T-helper 2 cell (primary cell): ENCODE measurements around the gene TTC27.

ENCODE experiments used
- DNase-seq, 5 experiments: peaks; one replicate each; pipeline versions ENCODE4 v3.0.0 to v3.0.0-alpha.2; 2012 to 2022

The TTC27 gene

DNA sequence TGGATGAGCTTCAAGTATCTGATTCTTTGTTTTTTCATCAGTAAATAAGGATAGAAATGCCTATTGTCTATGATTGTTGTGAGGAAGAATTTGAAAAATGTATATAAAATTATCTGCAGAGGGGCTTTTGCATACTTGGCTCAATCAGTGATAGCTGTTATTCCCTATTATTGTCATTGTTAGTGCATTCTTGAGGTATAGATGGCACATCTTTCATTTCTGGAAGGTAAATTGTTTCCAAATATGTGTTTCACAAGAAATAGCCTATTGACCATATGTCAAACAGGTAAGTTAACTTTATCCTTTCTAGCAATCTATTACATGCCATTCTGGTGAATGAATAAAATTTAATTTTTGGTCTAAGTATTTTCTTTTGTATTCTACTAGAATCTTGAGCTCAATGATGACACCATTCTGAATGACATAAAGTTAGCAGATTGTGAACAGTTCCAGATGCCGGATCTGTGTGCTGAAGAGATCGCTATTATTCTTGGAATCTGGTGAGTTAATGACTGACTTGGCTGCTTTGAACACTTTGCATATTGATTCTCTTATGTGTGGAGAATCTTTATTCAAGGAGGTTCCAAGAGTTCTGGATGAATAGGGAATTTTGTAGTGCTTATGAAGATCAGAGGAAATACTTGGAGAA, 44.2 kb downstream of the TTC27 start:
- DNase-seq = no peak

DNA sequence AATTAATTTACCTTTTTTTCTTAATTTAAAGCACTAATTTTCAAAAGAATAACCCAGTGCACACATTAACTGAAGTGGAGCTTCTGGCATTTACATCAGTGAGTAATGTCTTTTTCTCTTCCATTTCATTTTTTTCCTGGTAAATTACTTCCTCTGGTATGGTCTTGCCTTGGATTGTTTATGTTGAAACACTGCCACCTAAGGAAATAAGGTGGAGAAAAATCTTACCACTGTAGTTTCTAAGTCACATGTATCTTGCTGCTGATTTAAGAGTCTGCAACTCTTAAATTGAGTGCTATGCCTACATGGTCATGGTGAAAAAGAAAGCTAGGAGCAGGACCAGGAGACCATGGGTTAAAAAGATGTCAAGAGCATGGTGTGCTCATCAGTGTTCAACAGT, 51.0 kb downstream of the TTC27 start:
- no peak for DNase-seq

DNA sequence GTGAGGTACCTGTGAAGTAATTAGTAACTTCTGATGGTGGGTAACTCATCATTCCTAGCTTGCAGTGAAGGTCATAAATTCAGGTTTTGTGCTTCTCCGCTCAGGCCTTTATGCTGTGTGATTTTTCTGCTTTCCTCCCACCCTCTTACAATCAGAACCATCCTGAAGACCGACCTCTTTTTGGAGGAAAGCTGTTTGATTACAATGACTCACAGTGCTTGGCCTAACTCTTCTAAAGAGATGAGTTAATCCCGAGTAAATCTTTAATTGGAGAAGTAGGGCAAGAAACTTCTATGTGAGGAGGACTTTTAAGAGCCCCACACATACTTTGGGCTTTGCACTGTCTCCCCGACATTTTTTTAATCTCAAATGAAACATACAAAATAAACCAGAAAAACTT, 53.1 kb downstream of the TTC27 start:
- no peak for DNase-seq

DNA sequence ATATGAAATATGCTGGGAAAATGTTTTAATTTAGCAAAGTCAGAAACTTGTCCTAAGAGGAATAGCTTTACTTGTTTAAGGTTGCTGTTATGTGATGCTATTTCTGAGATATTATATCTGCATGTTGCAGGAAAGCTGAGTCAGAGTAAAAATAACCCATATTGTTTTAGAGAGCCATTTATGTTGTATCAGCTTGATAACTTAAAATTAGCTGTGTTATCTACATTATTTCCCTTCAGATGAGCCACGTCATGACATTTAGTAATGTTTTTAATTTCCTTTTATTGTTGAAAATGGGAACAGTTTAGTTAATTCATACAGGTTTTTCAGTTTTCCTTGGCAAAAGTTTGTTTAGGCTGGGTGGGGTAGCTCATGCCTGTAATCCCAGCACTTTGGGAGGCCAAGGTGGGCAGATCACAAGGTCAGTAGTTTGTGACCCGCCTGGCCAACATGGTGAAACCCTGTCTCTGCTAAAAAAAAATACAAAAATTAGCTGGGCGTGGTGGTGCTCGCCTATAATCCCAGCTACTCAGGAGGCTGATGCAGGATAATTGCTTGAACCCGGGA, 55.8 kb downstream of the TTC27 start:
- DNase-seq = no peak

DNA sequence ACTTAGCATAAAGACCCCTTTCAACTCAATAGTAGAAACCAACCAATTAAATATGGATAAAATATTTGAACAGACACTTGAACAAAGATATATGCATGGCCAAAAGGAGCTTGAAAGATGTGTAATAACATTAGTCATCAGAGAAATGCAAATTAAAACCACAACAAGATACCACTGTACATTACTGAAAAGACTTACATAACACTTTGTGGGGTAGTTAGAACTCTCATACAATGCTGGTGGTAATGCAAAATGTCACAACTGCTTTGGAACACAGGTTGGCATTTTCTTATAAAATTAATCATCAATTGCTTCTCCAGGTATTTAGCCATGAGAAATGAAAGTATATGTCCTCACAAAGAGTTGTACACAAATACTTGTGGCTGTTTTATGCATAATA, 60.7 kb downstream of the TTC27 start:
- no peak for DNase-seq

DNA sequence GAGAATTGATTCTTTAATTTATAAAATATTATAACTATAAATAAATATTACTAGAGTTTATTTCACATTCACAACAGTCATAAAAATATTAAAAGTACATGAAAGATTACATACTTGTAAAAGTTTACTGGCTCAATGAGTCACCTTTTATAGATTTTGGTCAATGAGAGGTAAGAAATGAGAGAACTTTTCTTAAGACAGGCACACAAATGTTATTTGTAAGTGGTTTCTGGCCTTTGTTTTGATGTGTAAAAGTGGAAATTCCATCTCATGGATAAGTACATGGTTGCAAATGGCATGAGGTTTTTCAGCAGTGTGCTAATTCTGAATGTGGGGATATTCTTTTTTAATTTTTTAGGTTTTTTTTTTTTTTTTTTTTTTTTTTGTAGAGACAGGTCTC, 63.8 kb downstream of the TTC27 start:
- no peak for DNase-seq

DNA sequence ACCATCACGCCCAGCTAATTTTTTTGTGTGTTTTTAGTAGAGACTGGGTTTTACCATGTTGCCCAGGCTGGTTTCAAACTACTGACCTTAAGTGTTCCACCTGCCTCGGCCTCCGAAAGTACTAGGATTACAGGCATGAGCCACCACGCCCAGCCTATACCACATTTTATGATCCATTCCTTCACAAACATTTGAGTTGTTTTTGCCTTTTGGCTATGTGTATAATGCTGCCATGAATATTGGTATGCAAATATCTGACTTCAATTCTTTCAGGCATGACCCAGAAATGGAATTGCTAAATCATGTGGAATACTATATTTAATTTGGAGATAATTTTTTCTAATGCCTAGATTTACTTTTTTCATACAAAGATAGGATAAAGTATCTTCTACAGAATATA, 68.6 kb downstream of the TTC27 start:
- no peak for DNase-seq

DNA sequence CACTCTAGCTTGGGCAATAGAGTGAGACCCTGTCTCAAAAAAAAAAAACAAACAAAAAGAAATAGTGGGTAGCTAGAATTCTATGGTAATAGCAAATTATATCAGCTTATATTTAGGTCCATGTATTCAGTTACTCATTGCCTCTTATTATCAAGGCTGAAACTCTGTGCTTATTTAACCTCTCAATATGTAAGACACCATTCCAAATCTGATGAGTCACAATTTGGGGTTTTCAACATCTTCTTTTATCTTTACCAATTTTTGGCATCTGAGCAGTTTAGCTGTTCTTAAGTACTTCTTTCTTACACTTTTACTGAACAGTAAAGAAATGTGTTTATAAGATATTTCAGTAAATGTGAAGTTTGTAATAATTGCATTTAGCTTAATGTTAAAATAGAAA, 69.3 kb downstream of the TTC27 start:
- DNase-seq = no peak

DNA sequence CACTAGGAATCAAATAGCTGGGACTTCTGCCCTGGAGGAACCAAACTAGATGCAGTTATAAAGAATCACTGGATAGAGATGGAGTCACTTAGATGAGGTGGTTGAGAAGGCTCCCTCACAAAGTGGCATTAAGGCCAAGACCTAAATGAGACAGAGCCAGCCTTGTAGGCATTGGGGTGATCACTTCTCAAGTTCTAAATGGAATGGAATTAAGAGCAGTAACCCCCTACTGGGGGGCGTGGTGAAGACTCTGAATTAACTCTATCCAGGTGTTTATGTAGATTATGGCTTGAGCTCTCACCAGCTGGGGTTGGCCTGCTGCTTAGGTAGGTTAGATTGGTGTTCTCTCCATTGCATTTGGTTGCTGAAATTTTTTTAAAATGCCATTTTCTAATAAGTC, 71.3 kb downstream of the TTC27 start:
- DNase-seq = no peak

DNA sequence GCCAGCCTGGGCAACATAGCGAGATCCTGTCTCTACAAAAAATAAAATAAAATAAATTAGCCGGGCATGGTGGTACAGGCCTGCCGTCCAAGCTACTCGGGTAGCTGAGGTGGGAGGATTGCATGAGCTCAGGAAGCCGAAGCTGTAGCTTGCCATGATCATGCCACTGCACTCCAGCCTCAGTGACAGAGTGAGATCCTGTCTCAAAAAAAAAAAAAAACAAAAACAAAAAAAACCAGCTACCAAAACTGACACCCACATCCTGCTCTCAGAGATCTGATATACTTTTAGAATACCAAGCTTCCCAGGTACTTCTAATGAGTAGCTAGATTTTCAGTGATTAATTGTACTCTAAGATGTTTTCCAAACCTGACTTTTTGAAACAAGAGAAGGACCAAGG, 74.0 kb downstream of the TTC27 start:
- peak in 1 of 5 experiments; percentile 57 for DNase-seq

DNA sequence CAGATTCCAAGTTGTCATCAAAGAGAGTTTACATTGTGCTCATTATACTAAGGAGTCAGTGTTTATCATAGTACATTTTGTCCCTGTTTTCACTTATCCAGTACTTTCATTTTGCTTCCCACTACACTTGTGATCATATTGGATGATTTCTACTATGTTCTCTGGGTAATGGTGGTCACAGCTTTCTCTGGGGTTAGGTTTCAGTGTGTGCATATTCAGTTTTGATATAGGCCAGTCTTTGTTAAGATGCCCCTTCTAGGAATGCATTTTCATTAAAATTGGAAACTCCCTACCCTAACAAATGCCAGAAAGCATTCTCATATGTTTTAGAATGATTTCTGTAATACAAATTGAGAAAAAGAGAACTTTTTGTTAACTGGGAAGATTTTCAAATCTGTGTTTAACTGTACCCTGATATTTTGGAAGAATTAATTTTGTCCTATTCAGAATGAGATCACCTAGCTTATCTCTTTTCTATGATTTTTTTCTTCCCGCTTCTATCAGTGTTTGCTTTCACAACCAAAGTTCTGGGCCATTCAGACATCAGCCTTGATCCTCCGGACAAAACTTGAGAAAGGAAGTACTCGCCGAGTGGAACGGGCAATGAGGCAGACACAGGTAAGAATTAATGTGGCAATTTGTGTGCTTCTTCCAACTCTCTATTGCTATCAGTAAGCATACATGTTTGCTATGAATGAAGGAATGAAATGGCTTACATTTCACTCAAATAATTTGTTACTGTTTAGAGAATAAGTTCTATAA, 74.6 kb downstream of the TTC27 start:
- peak in 1 of 5 experiments; percentile 1 for DNase-seq

DNA sequence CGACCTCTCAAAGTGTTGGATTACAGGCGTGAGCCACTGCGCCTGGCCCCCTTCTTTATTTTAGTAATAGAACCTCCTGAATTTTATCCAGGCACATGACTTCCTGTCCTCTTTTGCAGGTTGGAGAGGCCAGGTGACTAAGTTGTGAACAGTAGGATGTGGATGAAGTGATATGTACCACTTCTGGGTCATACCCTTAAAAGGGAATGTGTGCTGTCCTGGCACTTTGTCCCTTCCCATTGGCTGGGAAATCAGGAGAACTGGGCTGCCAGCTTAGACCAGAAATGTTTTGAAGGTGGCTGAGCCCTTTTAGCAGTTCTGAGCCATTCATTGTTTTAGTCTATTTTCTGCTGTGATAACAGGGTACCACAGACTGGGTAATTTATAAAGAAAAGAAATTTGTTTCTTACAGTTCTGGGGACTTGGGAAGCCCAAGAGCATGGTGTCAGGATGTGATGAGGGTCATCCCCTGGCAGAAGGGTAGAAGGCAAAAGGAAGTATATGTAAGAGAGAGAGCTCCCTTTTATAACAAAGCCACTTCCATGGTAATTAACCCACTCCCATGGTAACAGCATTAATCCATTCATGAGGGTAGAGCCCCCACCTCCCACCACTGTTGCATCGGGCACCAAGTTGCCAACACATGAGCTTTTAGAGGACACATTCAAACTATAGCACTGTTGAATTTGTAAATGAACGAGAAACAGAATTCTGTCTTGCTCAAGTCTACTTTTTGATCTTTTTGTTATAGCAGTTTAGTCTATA, 79.1 kb downstream of the TTC27 start:
- no peak for DNase-seq

DNA sequence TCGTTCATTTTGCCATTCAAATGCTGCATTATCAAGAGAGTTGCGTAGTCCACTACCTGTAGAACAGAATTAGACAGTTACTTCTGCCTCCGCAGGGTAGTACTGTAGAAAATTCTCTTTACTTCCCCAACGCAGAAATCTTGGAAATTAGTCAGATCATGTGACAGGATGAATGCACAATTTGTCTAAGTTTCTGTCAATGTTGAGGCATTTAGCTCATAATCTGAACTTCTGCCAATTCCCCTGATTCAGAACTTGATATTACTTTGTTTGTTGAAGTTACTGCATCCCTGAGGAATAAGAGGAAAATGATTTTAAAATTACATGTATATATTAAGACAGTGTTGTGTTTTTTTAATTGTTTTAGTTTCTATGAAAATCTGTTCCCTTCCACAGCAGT, 83.4 kb downstream of the TTC27 start:
- DNase-seq = no peak

DNA sequence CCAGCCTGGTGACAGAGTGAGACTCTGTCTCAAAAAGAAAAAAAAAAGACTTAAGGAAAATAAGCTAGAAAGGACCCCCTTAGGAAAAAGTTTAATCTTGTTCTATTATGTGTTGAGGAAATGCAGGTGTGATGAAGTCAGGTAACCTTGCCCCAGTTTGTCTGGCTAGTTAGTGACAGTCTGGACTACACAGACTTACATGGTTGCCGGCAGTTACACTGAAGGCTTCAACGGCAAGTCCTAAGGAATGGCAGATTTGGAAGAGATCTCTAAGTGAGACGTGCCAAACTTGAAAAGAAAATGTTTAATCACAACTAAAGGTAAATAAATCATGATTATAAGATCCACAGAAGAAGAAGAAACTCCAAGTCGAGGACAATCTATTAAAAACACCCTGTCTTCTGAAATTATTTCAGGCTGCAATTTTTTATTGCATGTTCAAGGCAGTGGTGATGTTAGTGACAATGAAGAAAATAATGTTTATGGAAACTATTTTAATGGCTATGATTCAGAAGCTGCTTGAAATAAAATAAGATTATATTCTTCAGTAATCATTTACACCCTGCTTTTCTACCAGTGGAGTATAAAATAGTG, 84.2 kb downstream of the TTC27 start:
- DNase-seq = no peak

DNA sequence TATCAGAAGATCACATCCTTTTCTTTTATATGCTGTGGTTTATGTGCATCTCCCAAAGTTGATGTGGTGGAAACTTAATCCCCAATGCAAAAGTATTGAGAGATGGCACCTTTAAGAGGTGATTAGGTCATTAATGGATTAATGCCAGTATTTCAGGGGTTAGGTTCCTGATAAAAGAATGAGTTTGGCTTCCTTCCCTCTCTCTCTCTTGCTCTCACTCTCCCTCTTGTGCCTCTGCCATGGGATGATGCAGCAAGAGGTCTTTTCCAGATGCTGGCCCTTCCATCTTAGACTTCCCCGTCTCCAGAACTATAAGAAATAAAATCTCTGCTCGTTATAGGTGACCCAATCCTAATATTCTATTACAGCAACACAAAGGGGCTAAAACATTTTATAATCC, 85.0 kb downstream of the TTC27 start:
- DNase-seq = no peak

DNA sequence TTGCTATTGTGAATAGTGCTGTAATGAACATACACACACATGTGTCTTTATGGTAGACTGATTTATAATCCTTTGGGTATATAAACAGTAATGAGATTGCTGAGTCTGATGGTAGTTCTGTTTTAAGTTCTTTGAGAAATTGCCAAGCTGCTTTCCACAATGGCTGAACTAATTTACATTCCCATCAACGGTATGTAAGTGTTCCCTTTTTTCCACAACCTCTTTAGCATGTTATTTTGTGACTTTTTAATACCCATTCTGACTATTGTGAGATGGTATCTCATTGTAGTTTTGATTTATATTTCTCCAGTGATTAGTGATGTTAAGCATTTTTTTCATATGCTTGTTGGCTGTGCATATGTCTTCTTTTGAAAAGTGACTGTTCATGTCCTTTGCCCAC, 86.7 kb downstream of the TTC27 start:
- DNase-seq = no peak

DNA sequence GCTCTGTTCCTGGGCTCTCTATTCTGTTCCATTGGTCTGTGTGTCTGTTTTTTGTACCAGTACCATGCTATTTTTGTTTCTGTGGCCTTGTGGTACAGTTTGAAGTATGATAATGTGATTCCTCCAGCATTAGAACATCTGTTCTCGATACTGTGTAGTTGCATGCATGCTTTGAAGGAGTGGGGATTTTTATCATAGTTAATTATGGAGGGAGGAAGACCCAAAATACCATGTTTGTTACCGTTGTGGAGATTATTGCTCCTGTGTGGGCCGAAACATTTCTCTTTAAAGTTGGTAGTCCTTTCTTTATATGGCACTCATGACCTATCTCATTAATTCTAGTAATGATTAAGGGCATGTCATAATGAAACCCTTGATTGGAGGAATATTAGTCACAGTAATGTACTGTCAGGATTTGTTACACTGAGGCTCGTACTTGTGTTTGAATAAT, 87.6 kb downstream of the TTC27 start:
- peak in 1 of 5 experiments; percentile 49 for DNase-seq

DNA sequence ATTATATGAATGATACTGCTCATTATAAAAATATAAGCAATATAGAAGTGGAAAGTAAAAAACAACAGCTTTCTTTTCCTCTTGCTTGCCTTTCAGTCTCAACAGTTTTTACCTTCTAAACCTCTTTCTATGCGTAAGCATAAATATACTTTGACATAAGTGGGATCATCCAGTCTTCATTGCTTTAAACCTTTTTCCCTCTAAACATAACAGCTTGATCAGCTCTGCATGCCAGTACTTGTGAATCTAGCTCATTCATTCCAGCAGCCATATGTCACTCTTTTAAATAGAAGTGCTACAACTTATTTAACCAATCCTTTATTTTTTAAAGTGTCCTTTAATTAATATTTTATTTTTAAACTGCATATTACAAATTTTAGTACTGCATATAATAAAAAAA, 88.1 kb downstream of the TTC27 start:
- no peak for DNase-seq

DNA sequence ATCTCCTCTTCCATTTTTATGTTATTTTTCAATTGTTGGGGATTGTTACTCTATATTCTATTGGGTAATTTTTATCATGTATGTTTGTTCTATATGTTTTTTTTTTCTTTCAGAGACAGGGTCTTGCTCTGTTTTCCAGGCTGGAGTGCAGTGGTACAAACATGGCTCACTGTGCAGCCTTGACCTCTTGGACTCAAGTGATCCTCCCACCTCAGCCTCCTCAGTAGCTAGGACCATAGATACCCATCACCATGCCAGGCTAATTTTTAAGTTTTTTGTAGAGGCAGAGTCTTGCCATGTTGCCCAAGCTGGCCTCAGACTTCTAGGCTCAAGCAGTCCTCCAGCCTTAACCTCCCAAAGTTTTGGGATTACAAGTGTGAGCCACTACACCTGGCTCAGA, 88.7 kb downstream of the TTC27 start:
- no peak for DNase-seq

DNA sequence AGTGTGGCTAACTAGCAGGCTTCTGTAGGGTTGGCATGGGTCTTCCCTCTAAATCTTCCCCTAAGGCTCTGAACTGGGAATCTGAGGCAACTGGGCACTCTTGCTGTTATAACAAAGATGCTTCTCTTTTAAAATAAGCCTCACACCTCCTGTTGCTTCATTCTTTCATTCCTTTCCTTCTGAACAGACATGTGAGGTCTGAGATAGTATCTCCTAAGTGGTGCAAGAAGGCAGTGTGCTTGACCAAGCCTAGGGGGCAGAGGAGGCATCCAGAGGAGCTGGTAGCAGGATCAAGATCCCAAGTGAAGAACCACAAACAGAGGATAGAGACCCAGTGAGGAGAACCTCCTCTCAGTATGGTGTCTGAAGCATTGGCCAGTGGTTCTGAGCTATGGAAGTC, 90.9 kb downstream of the TTC27 start:
- DNase-seq = no peak

DNA sequence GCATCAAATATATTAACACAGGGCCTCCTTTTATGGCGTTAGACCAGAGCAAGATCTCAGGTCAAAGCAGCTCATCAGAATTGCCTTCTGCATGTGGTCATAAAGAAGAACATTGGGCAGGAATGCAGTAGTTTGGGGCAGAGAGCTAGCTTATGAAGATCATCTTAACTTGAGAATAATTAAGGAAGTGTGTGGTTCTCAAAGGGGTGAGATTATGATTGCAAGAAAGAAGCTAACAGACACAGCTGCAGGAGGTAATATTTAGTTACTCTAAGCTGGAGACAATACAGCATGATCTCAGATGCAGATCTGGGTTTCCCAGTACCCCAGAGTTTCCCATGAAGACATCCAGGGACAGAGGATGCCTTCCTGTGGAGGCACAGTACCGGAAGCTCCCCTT, 91.6 kb downstream of the TTC27 start:
- DNase-seq = no peak

DNA sequence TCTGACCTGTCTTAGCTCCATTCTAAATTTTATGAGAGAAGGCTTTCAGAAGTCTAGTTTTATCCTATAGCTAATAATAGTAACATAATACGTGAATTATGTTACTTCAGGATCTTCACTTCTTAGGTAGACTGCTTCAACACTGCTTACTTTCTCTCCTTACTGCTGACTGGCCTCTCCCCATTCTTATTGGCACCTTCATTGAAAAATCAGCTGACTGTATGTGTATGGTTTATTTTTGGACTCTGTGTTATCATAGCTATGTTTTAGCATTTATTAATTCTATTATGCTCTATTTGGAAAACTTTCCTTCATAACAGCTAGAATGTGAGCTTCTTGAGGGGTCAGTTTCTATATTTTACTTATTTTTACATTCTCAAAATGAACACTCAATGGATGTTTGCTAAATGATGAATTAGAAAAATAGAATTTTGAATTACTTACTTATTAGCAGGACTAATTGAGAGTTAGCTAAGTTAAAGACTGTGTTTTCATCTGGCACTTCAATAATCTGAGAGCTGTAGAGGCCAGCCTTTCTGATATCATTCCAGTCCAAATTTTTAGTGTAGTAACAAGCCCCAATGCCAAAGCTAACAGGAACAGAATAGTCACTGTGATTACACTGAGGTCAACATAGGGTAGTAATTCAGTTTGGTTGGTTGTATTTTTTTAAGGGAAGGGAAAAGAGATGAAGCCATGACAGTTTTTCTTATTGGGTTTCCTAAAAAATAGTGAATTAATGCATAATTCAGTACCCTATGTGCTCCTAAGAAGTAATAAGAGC, 92.3 kb downstream of the TTC27 start:
- DNase-seq = no peak
